Fibroblast of pulmonary artery (primary cell): Measurements from ENCODE around the gene CPAMD8.
"Not testable (repeated sequence)": the region's sequence is repeated elsewhere in the genome, so short reads cannot be mapped to it uniquely, and the experiment has no call there.

Experiments
- DNase-seq: peaks from one replicate; pipeline ENCODE4 v3.0.0-alpha.2; 2010; ENCODE audit warnings: low read depth
- H3K4me3 ChIP-seq: replicated peaks from 2 replicates; pipeline ENCODE4 v1.5.1; 2011; ENCODE audit warnings: low read depth, mild to moderate bottlenecking, control low read depth, low read length, moderate library complexity
- TF ChIP-seq, protein P1 (sequence below): IDR thresholded peaks from 2 replicates; pipeline ENCODE4 v1.5.1; 2011; ENCODE audit warnings: mild to moderate bottlenecking, control low read depth, low read length, inconsistent platforms; ENCODE audit errors: missing control alignments

The CPAMD8 gene

DNA sequence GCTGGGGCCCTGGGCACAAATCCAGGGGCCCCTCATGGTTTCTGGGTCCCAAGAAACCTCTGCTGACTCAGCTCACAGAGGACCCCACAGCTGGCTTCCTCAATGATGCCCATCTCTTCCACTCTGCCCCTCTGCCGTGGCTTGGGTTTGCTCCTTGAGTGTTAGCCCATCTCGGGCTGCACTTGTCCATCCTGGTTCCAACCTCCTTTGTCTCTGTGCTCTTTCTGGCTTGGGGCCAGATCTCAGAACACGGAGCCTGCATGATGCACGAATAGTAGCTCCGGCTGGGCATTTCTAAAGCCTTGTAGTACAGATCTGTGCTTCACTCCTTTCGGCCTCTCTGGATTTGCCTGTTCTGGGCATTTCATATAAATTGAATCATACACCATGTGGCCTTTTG, 84.0 kb downstream of the CPAMD8 start:
- DNase-seq = no peak
- TF ChIP-seq, protein P1, sequence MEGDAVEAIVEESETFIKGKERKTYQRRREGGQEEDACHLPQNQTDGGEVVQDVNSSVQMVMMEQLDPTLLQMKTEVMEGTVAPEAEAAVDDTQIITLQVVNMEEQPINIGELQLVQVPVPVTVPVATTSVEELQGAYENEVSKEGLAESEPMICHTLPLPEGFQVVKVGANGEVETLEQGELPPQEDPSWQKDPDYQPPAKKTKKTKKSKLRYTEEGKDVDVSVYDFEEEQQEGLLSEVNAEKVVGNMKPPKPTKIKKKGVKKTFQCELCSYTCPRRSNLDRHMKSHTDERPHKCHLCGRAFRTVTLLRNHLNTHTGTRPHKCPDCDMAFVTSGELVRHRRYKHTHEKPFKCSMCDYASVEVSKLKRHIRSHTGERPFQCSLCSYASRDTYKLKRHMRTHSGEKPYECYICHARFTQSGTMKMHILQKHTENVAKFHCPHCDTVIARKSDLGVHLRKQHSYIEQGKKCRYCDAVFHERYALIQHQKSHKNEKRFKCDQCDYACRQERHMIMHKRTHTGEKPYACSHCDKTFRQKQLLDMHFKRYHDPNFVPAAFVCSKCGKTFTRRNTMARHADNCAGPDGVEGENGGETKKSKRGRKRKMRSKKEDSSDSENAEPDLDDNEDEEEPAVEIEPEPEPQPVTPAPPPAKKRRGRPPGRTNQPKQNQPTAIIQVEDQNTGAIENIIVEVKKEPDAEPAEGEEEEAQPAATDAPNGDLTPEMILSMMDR = no peak
- no peak overlapping the region for H3K4me3 ChIP-seq

DNA sequence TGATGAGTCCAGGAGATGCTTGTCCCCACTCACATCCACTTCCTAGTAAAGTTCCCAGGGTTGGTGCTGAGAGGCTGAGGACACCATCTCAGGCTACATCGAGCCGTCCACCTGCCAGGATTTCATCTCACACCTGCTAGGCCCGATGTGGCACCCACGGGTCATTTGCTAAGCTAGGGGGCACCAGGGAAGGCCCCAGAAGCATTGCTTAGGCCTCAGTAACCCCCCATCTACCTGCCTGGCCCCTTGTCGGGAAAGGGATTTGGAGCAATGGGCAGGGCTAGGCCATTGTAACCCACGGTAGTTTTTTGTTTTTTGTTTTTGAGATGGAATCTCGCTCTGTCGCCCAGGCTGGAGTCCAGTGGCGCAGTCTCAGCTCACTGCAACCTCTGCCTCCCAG, 86.0 kb downstream of the CPAMD8 start:
- no peak overlapping the region for H3K4me3 ChIP-seq
- TF ChIP-seq, protein P1 = no peak
- no peak for DNase-seq

DNA sequence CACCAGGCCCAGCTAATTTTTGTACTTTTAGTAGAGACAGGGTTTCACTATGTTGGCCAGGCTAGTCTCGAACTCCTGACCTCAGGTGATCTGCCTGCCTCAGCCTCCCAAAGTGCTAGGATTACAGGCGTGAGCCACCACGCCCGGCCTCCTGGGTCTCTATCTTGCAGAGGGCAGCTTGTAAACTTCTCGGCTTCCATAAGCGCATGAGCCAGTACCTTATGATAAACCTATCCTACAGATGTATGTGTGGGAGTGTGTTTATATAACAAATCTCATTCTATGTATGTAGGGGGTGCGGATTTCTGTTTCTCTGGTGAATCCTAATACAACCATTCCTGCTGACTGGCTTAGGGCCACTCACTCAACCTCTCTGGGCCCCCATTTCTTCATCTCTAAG, 86.5 kb downstream of the CPAMD8 start:
- H3K4me3 ChIP-seq, DNase-seq: not testable (repeated sequence)

DNA sequence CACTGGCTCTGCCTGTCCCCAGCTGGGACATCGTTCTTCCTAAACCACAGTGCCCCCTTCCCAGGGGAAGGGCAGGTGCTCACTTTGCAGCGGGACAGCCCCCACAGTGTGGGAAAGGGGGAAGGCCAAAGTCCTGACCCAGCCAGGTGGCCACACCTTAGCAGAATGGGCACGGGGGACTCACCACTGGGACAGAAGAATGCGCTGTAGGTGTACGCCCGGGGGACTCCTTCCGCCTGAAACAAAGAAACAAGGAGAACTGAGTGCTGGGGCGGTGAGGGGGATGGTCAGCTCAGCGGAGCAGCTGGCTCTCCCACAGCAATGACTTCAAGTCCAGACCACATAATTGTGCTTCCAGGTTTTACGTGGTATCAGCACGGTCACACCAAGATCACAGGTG, 88.4 kb downstream of the CPAMD8 start:
- DNase-seq = no peak
- no peak overlapping the region for H3K4me3 ChIP-seq

DNA sequence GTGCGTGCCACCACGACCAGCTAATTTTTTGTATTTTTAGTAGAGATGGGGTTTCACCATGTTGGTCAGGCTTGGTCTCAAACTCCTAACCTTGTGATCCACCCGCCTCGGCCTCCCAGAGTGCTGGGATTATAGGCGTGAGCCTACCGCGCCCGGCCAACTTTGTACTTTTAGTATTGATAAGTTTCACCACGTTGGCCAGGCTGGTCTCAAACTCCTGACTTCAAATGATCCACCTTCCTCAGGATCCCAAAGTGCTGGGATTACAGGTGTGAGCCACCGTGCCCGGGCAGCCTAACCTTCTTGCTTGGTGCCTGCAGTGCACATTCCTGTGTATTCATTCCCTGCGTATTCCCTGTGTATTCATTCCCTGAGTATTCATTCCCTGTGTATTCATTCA, 88.8 kb downstream of the CPAMD8 start:
- DNase-seq, H3K4me3 ChIP-seq: not testable (repeated sequence)

More for the DNA sequence above, 88.4 kb downstream of the CPAMD8 start:
- TF ChIP-seq, protein P1 = no peak

DNA sequence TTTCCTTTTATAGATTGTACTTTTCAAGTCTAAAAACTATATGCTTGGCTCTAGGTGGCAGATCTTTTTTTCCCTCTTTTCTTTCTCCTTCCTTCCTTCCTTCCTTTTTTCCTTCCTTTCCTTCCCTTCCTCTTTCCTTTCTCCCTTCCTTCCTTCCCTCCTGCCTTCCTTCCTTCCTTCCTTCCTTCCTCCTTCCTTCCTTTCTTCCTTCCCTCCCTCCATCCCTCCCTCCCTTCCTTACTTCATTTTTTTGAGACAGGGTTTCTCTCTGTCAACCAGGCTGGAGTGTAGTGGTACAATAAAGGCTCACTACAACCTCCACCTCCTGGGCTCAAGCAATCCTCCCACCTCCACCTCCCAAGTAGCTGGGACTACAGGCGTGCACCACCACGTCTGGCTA, 89.7 kb downstream of the CPAMD8 start:
- DNase-seq = no peak
- no peak overlapping the region for H3K4me3 ChIP-seq
- TF ChIP-seq, protein P1 = no peak

DNA sequence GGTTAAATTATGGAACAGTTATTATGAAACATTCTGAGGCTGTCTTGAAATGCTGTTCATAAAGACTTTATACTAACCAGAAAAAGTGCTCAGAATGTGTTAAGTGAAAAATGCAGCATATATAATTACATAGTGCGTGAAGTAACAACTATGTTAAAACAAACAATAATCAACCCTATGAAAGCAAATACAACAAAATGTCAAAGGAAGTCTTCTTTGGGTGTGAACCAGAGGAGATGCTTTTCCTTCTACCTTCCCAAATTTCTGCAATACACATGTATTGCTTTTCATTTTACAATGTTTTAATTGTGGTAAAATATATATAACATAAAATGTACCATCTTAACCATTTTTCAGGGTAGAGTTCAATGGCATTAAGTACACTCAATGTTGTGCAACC, 92.1 kb downstream of the CPAMD8 start:
- TF ChIP-seq, protein P1 = no peak
- no peak overlapping the region for H3K4me3 ChIP-seq
- DNase-seq = no peak

DNA sequence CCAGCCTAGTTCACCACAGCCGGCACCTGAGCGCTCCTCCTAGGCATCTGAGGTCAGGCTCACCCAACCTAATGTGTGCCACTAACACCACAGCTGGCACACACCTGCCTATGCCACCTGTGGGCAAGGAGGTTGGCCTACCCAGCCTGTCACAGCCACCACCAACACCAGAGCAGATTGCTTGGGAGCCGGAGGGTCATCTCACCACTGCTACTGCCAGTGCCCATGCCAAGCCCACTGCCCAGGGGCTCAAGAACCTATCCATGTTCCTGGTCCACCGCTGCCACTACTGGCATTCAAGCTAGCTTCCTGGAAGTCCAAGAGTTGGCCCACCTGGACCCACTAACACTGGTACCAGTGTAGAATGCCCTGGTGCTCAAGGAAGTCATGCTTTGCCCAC, 95.3 kb downstream of the CPAMD8 start:
- TF ChIP-seq, protein P1 = no peak
- H3K4me3 ChIP-seq = no peak overlapping the region
- DNase-seq = no peak
